ENCODE measurements around the gene UBR3.
A peak's percentile ranks its signal among the peaks of the same experiment; 100 is the strongest.
"Not testable (repeated sequence)": the region's sequence is repeated elsewhere in the genome, so short reads cannot be mapped to it uniquely, and the experiment has no call there.

The UBR3 gene

GRCh38 chr2:169827272-169828140 is at the start of gene UBR3:
Gene UBR3, plus strand, starts transcription at chr2:169827454. Its CDS starts 54 bp downstream, at chr2:169827508.
- peak; percentile 99 for DNase-seq (ENCODE audit: low spot score)

GRCh38 chr2:169778446-169778845 is 48.8 kb upstream of the UBR3 start:
- no peak for DNase-seq (ENCODE audit: low spot score)

- no peak for DNase-seq (ENCODE audit: low spot score)
Measured at GRCh38 chr2:169781249-169782013, 45.8 kb upstream of the UBR3 start.

GRCh38 chr2:169782513-169782912 is 44.7 kb upstream of the UBR3 start:
- DNase-seq (ENCODE audit: low spot score) = no peak

GRCh38 chr2:169790581-169790980 is 36.7 kb upstream of the UBR3 start:
- DNase-seq (ENCODE audit: low spot score) = no peak

- DNase-seq (ENCODE audit: low spot score) = no peak
Measured at GRCh38 chr2:169795181-169795580, 32.1 kb upstream of the UBR3 start.

- no peak for DNase-seq (ENCODE audit: low spot score)
Measured at GRCh38 chr2:169796441-169796840, 30.8 kb upstream of the UBR3 start.

- no peak for DNase-seq (ENCODE audit: low spot score)
Measured at GRCh38 chr2:169797601-169798000, 29.7 kb upstream of the UBR3 start.

GRCh38 chr2:169798397-169798717 is 28.9 kb upstream of the UBR3 start:
- no peak for DNase-seq (ENCODE audit: low spot score)

GRCh38 chr2:169798718-169799592 is 28.3 kb upstream of the UBR3 start, which contains the start of gene SSB:
Gene SSB, plus strand, starts transcription at chr2:169798871. Its CDS starts 2,090 bp downstream, at chr2:169800961.
- DNase-seq (ENCODE audit: low spot score) = peak; percentile 99

GRCh38 chr2:169803480-169803879 is 23.8 kb upstream of the UBR3 start:
- no peak for DNase-seq (ENCODE audit: low spot score)

GRCh38 chr2:169806586-169806985 is 20.7 kb upstream of the UBR3 start:
- no peak for DNase-seq (ENCODE audit: low spot score)

GRCh38 chr2:169808221-169808620 is 19.0 kb upstream of the UBR3 start:
- DNase-seq (ENCODE audit: low spot score) = peak; percentile 15

GRCh38 chr2:169815849-169816248 is 11.4 kb upstream of the UBR3 start:
- DNase-seq (ENCODE audit: low spot score) = peak; percentile 33

- not testable (repeated sequence) for DNase-seq (ENCODE audit: low spot score)
Measured at GRCh38 chr2:169816961-169817360, 10.3 kb upstream of the UBR3 start.

- DNase-seq (ENCODE audit: low spot score) = not testable (repeated sequence)
Measured at GRCh38 chr2:169817369-169817768, 9.9 kb upstream of the UBR3 start.

GRCh38 chr2:169818241-169818640 is 9.0 kb upstream of the UBR3 start:
- DNase-seq (ENCODE audit: low spot score) = no peak

- DNase-seq (ENCODE audit: low spot score) = no peak
Measured at GRCh38 chr2:169819106-169819505, 8.1 kb upstream of the UBR3 start.

GRCh38 chr2:169820101-169820500 is 7.2 kb upstream of the UBR3 start:
- DNase-seq (ENCODE audit: low spot score) = not testable (repeated sequence)

- no peak for DNase-seq (ENCODE audit: low spot score)
Measured at GRCh38 chr2:169822036-169822435, 5.2 kb upstream of the UBR3 start.

GRCh38 chr2:169822785-169823392 is 4.4 kb upstream of the UBR3 start:
- DNase-seq (ENCODE audit: low spot score) = no peak

- DNase-seq (ENCODE audit: low spot score) = no peak
Measured at GRCh38 chr2:169823996-169824372, 3.3 kb upstream of the UBR3 start.

Data from GM03348 (cell line).